GM18868 (cell line): ENCODE measurements around the gene INO80C.

Experiments used
- ATAC-seq: cut with Tn5 transposase; IDR thresholded peaks from one replicate; pipeline ENCODE4 v1.9.1; 2021; ENCODE audit warnings: mild to moderate bottlenecking, moderate library complexity; ENCODE audit not compliant: unreplicated experiment

The INO80C gene

DNA sequence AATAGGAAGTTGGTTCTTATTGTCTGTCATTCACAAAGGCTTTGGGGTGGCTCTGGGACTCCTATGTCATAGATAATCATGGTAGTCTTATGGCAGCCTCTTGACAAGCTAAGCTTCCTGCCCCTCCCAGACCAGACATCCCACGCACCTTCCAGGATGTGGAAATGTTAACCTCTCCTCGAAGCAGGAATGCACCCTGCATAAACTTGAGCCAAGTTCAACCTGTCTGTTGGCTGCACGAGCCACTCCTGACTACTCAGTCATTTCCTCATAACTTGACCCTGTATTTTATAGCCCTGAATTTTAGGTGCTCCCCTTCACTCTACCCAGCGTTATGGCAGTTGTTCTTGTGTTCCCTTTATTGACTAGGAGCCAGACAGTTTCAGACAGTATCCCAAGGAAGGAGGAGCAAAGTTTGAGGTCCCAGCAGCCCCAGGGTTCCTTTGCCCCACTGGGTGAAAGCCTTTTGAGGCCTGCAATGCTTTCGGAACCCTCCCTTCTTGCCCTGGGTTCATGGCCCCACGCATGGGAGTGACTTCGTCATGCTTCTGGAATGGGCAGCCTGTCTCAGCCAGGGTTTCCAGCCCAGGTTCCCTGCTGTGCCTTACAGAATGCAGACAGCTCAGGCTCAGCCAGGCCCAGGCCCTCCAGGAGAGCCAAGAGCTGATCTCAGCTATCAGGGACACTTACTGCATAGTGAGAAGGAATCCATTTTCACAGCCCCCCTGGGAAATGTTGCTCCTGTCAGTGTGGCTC is 15.6 kb upstream of the INO80C start:
- no peak for ATAC-seq

DNA sequence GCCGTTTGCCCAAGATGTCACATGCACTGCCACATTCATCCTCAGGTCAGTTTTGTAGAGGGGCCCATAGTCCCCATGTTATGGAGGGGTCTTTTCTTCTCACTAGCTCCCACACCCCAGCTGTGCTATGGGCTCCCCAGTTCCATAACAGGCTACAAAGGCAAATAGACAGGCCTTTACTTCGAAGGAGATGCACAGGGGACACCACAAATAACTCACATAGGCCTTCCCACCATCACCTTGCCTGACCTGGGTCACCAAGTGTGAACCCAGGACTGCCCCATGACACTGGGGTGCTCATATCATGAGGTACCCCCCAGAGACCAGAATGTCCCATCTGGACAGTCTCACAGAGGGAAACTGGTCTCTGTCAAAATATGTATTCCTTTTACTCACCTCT is 15.0 kb upstream of the INO80C start:
- ATAC-seq = no peak

DNA sequence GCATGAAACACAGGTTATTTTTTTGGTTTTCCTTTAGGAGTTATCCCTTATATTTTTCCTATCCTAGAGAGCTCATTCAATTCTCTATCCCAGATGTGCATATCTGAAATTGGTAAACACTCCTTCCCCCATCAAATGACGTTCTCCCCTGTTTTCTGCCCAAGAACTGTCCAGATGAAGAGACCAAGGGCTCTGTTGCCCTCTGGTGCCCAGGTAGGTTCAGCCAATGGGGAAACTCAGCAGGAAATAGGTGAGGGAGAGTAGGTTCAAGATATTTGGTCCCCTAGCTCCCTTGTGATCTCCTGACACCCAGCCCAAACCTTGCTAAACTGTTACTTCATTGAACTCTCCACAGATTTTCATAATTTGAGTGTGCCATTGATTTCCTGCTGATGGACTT is 14.1 kb upstream of the INO80C start:
- peak; percentile 41 for ATAC-seq

DNA sequence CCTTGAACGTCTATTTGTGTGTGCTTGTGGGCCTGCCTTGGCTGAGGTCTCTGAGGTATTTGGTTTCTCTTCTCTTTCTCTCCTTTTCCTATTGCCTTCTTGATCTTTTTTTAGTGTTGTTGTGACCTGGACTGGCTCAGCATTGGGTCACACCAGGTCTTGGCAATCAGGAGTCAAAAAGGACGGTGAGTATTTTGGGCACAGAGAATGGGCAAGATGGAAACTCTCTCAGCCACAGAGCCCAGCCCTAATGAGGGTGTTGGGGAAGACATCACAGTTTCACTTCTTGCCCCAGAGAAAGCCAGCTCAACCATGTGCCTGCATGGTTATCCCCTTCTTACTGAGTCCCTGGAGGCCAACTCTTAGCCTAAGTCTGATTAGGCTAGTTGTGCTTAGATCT is 13.7 kb upstream of the INO80C start:
- peak; percentile 97 for ATAC-seq

DNA sequence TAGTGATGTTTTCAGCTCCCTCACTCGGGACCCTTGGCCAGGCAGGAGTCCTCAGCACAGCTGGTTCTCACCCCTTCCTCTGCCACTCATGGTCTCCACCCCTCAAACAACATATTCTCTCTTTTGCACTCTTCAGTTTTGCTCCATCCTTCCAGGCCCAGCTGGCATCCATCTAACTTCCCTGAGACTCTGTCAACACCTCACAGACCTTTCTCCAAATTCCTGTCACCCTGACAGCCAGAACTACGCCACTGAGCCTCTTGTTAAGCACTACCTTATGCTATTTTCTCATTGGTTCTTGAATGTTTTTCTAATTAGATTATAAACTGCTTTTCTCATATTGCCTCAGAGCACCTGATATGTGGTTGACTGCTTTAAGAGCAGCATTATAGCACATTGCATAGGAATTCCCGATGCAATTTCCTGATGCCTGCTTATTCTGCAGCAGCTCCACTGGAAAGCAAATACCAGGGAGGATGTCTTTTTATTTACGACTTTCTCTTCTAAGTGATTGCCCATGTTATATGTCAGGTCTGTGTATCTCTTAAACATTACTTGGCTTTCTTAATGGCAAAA is 12.4 kb upstream of the INO80C start:
- no peak for ATAC-seq

DNA sequence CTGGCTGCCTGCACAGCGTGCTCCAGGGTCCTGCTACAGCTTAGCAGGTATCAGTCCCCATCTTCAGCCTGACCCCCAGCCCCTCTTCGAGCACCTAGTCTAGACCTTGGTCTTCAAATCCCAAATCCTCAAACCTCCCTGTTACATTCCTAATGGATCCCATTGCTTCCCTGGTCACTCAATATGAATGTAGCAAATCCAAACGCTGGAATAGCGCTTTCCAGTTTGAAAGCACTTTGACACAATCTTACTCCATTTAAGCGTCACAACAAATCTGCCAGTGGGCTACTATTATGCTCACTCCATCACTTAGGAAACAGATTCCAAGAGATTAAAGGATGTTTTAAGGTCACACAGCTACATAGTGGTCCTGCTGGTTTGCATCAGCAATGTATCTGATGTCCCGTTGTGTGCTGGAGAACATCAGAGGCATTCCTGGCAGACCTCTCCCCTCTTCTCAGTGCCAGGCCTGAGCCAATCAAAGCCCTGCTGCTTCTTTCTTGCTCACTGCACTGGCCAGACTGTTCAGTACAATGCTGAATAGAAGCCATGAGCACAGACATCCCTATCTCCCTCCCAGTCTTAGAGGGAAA is 11.1 kb upstream of the INO80C start:
- no peak for ATAC-seq

DNA sequence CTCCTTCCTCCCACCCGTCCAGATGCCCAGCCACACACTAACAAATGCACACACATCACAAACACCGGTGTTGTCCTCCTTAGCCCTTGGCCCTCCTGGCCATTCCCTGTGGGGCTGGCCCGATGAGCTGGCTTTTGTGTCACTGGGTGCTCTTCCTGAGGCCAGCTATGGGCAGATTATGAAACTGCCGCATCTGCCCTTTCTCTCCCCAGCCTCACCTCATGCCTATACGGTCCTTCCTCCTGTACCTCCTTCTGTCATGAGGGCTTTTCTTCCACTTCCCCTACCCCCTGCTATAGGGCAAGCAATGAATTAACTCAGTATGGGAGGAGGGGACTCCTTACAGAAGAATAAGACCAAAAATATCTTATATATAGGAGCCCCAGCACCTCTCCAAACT is 10.3 kb upstream of the INO80C start:
- no peak for ATAC-seq

DNA sequence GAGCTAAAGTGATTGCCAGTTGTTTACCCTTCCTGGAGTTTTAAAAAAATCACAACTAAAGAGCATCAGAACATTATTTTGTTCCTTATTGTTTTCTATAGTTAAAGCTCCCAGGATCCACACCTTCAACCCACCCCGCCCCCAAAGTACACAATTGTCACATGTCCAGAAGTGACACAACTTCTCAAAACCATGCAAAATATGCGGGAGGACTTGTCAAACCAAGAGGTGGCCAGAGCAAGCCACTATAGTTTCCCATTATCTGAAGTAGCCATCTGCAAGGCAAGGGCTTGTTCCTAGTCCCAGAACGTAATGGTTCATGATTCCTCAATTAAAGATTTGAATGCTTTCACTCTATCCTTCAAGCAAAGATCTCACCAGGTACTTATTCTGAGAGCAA is 9.9 kb upstream of the INO80C start:
- no peak for ATAC-seq

DNA sequence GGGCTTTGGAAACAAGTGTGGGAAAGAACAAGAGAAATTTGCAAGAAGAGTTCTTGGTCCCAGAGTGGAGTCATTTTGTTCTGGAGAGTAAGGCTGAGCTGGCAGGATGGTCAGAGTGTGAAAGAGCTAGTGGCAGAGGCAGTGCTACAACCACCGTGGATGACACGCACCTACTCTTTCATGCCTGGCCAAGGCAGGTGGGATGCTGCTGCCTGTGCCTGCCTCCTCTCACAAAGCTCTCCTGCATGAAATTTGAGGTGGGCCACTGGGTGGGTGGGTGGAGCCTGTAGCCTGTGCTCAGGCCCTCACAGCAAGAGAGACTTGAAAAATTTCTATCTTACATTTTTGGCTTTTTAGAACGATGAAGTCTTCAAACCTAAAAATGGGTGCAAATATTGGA is 9.4 kb upstream of the INO80C start:
- ATAC-seq = no peak

DNA sequence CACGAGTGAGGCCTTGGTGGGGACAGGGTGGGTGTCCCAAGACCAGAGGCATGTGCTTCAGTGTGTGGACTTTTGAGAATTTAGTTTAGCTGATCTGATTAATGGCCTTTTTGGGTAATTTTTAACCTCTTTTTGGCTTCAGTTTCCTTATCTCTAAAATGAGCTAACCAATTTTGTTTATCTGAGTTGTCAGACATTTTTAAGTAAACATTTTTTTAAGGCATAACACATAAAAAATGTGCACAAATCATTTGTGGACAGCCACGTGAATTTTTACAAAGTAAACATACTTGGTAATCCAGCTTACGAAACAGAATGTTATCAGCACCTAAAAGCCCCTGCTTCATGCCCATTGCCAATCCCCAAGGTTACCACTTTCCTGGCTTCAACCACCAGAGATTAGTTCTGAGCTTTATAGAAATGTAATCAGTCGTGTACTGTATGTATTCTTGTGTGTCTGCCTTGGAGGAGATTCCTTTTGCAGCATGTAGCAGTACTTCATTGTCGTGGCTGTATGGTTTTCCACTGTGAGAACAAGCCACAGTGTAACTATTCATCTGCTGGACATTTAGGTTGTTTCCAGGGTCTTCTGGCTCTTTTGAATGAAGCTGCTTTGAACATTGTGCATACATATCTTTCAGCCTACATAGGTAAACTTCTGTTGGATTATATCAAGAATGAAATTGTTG is 8.4 kb upstream of the INO80C start:
- no peak for ATAC-seq

DNA sequence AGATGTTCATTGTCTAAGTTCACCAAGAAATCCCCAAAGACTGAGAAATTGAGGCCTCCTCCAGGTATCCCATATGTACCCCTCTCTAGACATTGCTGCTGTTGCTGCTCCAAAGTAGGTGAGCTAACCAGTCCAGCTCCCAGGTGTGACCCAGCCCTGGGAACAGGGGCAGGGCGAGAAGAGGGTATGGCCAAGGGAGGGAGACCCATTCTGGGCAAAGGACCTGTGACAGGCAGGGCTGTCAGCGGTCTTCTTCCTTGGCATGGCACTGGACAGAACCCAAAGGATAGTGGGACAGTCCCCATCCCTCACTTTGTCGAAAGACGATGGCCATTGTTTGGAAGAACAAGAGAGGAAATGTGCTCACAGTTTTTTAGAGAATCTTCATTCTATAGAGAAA is 7.2 kb upstream of the INO80C start:
- ATAC-seq = no peak

DNA sequence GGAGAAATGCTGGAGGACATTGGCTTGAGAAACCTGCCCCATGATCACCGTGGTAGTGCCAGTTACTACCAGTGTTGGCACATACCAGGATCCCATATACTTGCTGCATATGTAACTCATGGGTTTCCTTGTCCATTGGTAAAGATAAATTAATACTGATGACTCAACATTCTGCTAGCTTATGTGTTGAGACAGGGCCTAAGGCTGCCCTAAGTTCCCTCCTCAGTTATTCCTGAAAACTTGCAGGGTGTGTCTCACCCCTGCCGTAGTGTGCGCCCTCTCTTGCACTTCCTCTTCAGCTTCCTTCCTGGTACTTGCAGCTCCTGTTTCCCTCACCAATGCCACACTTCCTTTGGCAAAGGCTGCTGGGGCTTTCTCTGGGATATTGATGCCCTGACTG is 4.3 kb upstream of the INO80C start:
- ATAC-seq = no peak

DNA sequence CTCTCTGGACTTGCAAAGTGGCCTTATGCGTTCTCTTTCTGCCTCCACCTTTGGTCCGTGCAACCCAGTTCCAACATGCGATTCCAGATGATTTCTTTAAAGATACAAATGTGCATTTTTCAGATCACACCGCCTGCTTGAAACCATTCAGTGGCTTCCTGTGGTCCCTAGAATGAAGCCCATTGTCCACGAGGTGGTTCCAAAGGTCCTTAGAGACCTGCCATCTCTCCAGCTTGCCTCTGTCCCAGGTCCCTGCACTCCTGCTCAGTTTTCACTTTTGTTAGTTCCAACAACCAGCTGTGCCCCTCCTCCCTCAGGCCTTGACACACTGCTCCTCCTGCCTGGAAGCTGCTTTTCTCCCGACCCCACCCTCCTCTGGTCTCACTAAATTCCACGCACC is 3.6 kb upstream of the INO80C start:
- no peak for ATAC-seq

DNA sequence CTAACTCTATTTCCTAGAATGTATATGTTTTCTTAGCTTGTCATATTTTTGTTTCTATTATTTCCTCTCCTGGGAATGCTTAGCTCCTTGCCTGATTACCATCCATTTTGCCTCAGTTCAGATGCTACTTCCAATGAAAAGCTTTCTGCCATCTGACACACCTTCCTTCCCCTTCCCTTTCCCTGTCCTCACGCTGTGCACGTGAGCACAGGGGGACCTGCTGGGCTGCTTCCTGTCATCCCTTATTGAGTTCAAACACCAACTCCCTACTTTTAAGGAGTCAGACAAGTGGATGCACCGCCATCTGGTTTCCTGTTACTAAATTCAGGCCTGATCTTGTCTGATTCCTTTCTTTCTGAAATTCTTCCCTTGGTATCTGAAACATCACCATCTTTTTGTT is 2.4 kb upstream of the INO80C start:
- ATAC-seq = no peak

DNA sequence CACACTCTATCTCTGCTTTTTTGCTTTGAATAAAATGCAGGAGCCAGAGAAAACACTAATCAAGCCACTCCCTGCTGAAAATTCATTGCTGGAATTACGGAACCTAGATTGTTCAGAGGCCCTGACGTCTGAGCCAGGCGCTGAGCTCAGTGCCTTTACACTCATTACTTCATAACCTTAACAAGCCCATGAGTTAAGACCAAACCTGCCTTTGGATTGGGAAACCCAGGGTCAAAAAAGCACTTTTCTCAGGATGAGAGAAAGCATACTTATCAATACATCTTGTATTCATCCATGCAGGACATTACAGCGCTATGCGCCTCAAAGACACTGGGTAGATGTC is 762 bp downstream of the INO80C start:
- peak; percentile 14 for ATAC-seq

DNA sequence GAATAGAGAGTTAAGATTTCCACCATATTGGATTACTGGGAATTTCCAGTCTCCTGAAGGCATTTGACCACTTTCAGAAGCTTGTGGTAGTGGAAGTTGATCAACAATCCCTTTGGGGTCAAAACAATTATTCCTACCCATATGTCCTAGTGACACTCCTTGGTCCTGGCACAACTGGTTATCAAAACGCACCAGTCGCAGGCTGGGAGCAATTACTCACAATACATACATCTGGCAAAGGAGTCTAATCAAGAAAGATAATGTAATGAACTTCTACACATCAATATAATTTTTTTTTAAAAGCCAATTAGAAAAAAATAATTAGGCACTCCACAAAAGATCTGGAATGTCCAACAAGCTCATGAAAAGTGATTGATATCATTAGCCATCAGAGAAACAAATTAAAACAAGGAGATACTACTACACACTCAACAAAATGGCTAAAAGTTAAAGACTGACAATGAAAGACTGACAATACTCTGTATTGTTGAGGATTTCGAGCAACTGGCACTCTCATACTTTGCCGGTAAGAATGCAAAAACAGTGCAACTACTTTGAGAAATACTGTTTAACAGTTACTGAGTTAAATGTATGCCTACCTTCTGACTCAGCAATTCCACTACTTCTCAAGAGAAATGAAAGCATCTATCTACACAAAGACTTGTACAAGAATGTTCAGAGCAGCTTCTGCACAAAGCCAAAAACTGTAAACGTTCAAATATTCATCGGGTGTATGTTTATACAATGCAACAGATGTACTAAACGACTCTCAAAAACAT is 2.0 kb downstream of the INO80C start:
- no peak for ATAC-seq

DNA sequence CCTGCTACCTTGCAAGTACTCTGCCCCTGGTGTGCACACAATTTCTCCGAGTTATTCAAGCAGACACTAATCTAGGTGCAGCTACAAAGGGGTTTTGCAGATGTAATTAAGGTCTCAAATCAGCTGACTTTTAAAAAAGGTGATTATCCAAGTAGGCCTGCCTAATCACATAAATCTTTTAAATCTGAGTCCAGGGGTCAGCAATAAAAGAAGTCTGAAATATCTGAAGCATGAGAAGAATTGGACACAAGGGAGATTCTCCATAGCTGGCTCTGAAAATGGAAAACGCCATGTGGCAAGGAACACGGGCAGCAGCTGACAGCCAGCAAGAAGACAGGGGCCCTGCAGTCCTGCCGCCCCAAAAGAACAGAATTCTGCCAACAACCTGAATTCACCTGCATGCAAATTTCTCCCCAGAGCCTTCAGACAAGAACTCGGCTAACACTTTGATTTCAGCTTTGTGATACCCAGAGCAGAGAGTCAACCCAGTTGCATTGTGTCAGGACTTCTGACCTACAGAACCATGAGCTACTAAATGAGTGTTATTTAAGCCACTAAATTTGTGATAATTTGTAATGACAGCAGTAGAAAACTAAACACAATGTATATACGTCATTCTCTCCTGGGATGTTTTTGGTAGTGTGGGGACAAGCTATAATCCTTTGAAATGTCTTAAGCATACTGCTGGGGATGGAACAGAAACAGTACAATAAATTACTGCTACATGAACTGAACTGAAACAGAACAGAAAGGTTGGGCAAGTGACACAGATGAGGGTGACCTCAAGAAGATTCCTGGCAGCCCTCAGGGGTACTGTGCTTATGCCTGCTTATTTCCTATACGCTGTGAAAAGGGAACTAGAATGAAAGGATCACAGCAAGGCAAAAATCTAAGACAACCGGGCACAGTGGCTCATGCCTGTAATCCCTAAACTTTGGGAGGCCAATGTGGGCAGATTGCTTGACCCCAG is 3.2 kb downstream of the INO80C start:
- ATAC-seq = no peak

DNA sequence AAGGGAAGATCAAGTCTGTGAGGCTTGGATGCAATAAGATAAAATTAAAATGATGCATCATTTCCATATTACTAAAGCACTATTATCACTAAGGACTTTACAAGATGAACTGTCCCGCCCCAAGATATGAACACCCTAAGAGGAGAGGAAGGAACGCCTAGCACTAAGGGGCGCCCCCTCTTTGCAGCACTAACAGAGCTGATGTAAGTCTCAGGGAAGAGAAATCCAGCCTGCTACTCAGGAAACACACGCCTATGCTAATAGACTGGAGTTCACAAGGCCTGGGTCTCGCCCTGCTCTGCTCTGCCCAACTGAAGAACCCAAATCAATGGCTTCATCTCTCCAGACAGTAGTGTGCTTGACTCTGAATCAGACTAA is 6.1 kb downstream of the INO80C start:
- no peak for ATAC-seq

DNA sequence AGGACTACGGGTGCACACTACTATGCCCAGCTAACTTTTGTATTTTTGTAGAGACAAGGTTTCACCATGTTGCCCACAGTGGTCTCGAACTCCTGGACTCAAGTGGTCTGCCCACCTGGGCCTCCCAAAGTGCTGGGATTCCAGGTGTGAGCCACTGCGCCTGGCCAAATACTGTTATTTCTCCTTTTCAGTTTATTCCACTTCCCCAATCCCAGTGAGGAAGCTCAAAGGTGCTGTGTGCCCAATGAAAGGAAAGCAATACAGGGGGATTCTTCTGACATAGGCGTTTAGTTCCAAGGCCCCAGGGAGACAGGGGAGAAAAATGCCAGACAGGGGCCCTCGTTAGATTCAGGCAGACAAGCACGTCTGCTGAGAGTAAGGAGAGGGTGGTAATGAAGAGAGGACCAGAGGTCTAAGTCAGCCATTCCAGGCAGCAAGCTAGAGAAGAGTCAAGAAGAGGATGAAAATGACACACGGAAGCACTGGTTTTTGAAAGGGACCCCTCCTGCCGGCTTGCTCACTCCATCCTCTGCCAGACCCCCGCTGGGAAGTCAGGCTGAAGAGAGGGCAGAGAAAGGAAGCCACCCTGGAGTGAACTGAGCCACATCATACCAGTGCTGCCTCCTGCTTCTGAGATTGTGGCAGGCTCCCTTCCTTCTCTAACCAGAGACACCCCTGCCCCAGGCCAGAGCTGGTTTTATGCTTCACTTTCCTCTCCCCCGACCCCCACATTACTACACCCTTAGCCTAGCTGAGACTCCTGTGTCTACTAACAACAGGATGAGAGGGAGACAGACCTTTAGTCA is 6.7 kb downstream of the INO80C start:
- ATAC-seq = no peak
